Raji (cell line): ENCODE data around the gene YRDC.

Experiments used
- POLR2A ChIP-seq: IDR thresholded peaks from 2 replicates; pipeline ENCODE4 v1.6.1; 2011; ENCODE audit warnings: low read depth, low read length, control low read depth; ENCODE audit not compliant: insufficient read depth

The YRDC gene

DNA sequence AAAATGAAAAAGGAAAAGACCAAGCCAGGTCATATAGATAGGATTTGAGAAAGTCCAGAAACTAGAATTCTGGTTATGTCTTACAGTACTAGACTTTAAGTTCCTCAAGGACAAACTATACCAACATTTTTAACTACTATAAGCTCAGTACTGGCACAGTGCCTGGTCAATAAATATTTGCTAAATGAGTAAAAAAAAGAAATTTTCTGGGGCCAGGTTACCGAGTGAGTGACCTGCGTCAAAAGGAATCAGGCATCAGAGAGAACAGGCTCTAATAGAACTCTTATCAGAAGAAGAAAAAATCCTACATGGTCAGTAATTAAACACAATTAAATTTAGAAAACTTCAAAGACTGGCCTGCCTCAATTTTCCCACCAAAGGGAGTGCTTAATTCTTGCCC lies 23.8 kb upstream of the YRDC start:
- no peak for TF ChIP-seq POLR2A

DNA sequence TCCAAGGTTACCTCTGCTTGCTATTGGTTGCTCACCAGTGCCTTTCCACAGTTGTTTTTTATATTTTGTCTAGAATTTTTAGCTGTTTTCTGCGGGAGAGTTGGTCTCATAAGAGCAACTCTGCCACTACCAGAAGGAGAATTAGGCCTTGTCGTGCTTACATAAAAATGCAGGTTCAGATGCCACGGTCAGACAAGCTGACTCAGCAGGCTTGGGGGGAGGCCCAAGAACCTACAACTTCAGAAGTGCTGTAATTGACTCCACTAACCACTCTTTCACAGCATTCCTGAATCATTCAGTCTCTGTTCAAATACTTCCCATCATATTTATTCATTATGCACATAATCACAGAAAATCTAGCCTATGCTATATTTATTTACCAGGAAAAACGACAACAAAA lies 23.1 kb upstream of the YRDC start:
- TF ChIP-seq POLR2A = no peak

DNA sequence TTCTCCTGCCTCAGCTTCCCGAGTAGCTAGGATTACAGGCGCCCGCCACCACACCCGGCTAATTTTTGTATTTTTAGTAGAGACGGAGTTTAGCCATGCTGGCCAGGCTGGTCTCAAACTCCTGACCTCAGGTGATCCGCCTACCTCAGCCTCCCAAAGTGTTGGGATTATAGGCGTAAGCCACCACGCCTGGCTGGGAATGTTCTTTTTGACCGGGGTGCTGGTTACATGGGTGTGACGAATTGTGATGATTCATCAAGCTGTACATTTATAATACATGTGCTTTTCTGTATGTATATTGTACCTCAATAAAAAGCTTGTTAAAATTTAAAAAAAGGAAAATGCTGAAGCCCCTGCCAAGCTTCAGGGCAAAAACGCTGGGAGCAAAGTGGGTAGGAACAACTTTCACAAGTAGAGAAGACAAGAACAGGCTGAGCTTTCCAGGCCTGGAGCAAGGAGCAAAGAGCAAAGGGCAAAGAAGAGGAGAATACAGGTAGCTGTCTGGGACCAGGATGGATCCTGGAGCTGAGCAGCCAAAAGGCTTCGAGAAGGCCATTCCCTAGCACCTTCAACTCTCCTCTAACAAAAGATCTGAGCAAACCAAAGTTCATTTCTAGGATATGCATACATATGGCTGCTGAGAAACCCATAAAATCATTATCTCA lies 20.5 kb upstream of the YRDC start:
- TF ChIP-seq POLR2A = no peak

DNA sequence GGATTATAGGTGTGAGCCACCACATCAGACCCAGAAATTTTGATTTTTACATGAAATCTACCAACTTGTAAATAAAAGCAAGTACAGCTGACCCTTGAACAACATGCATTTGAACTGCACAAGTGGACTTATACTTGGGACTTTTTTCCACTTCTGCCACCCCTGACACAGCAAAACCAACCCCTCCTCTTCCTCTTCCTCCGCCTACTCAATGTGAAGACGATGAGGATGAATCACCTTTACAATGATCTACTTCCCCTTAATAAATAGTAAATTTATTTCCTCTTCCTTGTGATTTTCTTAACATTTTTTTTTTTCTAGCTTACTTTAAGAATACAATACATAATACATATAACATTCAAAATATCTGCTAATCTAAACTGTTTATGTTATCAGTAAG lies 17.5 kb upstream of the YRDC start:
- TF ChIP-seq POLR2A = no peak

DNA sequence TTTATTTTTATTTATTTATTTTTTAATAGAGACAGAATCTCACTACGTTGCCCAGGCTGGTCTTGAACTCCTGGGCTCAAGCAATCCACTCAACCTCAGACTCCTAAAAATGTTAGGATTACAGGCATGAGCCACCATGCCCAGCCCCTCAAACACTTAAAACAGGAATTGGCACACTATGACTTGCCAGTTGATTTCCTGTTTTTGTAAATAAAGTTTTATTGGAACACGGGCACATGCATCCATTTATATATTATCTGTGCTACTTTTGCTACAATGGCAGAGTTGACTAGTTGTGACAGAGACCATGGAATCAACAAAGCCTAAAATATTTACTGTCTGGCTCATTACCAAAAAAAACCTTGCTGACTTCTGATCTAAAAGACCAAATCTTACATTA lies 16.0 kb upstream of the YRDC start:
- TF ChIP-seq POLR2A = no peak

DNA sequence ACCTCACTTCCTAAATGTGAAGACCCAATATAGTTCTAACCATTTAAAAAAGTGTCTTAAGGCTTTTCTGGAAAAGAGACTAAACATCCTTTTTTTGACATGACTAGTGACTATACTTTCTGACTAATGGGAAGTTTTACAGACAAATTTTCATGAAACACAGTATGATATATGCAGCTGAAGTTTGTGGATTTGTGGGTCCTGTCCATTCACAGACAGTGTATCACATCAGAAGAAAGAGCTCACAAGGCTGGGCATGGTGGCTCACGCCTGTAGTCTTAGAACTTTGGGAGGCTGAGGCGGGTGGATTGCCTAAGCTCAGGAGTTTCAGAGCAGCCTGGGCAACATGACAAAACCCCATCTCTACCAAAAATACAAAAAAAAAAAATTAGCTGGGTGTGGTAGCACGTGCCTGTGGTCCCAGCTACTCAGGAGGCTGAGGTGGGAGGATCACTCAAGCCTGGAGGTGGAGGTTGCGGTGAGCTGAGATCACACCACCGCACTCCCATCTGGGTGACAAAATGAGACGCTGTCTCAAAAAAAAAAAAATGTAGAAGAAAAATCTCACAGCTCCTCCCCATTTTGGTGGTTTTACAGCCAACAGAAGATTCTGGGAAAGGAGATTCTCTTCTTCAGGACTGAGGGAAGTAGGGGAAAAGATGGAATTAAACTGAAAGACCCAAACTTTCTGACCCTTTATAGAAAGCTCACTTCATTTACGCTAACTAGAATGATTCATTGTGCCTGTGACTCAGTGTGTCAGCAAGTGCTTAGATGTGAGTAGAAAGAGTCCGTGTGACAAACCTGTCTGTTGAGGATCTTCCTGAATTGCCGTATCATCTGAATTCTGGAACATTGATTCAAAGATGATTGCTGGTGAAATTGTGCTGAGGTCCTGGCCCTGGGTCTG lies 15.2 kb upstream of the YRDC start:
- no peak for TF ChIP-seq POLR2A

DNA sequence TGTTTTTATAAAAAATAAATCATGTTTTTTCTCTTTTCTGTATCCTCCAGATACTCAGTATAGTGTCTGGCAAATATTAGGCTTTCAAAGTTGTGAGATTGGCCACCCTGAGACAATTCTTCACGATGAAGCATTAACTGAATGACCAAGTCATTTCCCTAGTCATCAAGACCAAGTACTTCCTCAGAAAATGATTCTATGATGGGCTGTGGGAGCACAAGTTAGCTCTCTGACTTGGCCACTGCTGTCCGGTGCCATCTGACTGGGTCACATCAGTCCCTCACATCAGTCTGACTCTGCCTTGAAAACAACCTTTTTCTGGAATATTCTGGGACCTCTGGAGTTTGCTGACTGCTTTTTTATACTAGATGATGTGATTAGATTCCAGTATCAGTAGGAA lies 13.5 kb upstream of the YRDC start:
- no peak for TF ChIP-seq POLR2A

DNA sequence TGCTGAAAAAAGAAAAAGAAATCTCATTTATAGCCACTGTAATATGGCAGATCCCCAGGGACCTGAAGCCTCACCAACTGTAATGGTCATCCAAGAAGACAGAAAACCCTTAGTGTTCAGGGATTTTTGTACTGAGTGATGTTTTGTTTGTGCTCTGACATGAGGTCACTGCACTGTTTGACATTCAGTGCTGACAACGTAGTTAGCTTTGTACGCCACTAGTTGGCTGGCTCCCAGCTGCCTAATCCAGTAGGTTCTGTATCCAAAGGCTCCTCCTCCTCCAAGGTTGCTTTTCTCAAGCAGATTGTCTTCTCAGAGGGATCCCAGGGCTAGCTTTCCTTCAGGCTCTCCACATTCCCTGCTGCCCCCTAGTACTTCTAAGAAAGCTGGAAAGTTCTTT lies 9.5 kb upstream of the YRDC start:
- no peak for TF ChIP-seq POLR2A

DNA sequence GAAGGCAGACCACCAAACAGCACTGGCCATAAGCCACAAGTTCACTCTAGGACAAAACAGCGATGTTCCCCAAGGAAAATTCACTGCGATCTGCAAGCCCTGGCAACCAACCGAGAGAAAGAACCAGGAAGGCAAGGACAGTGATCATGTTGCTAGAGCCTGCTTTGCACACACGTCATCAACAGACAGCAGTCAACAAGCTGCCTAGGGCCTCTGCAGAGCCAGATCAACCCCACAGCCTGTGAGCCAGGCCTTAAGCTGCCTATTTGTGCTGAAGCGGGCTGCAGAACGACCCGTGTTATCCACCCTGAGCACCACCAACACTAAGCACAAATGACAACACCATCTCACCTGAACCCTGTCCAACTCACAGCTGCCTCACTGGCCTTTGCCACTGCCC lies 6.2 kb upstream of the YRDC start:
- TF ChIP-seq POLR2A = no peak

DNA sequence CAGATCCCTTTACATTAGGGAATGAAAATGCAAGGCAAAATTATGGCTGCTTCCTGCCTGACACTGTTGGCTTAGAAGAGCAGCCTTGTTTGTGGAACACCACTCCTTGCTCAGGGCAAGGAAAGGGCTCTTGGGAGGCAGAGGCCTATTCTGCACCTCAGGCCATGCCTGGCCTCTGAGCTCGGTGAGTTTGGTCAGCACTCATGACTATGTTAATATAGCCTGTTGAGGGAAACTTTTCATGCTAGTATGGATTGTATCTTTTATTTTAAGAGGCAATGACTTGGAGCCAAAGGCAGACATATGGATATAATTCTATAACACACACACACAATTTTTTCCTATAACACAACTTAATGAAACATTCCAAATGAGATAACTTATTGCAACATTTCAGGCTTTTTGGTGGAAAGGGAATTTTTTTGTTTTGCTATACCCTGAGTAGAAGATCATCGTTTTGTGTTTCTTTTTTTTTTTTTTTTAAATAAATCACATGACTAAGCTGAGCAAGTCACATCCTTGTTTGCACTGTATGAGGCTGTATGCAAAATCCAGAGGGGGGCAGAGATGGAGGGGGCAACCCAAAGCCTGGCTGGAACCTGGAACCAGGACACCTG lies 5.6 kb upstream of the YRDC start:
- no peak for TF ChIP-seq POLR2A

DNA sequence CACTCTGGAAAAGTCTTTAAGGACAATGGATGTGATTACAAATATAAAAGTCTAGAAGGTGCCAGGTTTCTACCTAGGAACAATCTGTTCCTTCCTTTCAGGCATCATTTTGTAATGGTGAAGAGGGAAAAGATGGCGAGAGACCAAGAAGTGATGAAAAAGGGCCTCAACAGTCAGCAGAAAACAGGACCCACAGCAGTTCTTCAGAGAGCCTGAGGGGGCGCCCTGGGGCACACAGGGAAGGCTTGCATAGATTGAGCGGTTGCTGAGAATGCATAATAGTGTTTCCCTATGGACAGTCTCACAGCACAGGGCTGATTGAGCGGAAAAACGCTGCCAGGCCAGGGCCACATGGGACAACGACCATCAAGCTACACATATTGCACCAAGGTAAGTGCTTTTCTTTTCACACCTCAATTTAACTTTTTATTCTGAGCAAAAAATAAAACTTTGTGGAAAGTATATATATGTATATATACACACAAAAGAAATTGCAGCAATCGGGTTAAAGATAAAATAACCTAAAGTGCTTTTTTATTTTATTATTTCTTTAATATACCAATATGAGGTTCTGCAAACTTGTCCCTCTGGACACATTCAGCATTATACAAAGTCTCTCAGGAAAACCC lies 3.1 kb upstream of the YRDC start:
- no peak for TF ChIP-seq POLR2A

DNA sequence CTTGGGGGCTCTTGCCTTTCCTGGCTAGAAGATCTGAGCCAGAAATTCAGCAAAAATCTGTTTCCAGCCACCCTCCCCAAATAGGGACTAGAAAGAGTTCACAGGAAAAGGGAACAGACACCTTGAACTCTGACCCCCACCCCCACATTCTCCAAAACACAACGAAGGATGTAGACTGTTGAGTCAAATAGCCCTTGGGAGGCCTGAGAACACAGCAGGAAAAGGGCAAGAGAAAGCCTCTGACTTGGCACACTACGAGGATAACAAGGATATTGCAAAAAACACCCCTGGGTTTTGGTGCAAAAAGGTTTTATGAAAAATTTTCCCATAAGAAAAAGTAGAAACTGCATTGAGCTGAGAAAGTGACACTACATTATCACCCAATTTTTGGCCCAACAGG lies 1.9 kb upstream of the YRDC start:
- no peak for TF ChIP-seq POLR2A

DNA sequence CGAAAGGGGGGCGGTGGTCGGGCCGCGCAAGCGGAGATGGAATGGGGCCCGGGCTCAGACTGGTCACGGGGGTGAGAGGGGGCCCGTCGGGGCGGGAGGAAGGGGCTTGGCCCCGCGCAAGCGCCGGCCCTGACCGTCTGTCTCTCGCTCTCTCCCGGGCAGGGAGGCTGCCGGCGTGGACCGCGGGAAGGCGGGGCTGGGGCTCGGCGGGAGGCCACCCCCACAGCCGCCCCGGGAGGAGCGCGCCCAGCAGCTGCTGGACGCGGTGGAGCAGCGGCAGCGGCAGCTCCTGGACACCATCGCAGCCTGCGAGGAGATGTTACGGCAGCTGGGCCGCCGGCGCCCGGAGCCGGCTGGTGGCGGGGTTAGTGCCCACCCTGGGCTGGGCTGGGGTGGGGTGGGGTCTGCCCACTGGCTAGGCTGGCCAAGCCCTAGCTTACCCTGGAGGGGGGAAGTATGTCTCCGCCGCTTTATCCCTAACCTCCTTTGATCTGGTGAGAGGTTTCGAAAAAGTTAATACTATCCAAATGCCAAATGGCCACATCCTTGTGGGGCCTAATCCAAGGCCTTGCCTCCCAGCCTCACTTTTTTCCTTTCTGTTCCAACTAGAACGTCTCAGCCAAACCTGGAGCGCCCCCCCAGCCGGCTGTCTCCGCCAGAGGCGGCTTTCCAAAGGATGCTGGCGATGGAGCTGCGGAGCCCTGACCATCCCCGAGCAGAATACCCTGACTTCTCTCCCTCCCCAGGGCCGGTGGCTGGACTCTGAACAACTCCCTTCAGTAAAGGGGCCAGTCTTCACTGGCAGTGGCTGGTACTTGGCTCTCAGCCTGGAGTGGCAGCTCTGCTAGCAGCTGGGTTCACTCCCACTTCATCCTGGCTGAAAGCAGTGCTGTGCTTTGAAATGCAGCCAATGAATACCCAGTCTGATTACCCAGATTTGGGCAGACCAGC lies 636 bp upstream of the YRDC start:
- TF ChIP-seq POLR2A = no peak

DNA sequence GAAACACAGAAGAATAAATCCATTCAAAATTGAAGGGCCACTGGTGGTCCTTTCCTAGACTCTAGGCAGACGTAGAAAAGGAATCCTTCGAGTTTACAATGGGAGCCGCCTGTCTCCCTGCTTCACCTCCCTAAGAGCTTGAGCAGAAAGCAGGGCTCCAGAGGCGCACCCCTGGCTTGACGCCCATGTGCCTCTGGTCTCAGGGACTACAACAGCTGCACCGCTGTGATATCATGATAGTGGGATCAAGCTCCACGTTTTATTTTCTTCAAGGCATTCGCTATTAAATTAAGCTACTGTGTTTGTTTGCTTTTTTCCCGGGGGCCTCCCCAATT lies 821 bp downstream of the YRDC start:
- TF ChIP-seq POLR2A = no peak

DNA sequence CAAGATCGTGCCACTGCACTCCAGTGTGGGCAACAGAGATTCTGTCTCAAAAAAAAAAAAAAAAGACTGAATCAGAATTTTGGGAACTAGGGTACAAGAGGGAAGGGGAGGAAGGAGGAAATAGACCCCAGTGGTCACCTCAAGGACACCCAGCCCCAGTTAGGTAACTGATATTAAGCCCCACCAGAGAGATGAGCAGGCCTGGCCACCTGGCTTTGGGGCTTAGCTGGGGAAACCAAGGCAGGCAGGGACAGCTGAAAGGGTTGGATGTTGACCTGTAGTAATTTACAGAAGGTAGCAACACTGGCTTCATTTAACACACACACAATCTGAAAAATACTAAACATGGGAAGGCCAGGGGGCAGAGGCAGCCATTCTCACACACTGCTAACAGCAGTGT lies 5.6 kb downstream of the YRDC start:
- no peak for TF ChIP-seq POLR2A
